Measurements from ENCODE around the gene ELOF1. TPM values are rescaled to one million over a fixed set of nuclear protein-coding genes. Genes with fewer than 3 reads are reported as not detected.

Gene ELOF1
- total RNA-seq, 2 donors from 2014 or later = 17.1 to 32.5 TPM

- no peak for DNase-seq (ENCODE audit: low spot score)
- Histone ChIP-seq H3K4me1 (peaks cover 0 to 24% of the 10 kb centered on the region in 2 donors), H3K9me3 (no peaks in the 10 kb centered on the region), H3K36me3 (no peaks in the 10 kb centered on the region), H3K27ac (peak overlapping the region; percentile 90 to 94), H3K4me3 (no peak overlapping the region), H3K27me3 (no peaks in the 10 kb centered on the region)
- no peak for TF ChIP-seq CTCF (IDR thresholded peaks at IDR 0.05)
Measured at GRCh38 chr19:11534948-11535347, 24.1 kb downstream of the ELOF1 start.

GRCh38 chr19:11534538-11534937 lies 24.5 kb downstream of the ELOF1 start:
- Histone ChIP-seq H3K9me3 (no peaks in the 10 kb centered on the region), H3K4me1 (peaks cover 0 to 21% of the 10 kb centered on the region in 2 donors), H3K4me3 (no peak overlapping the region), H3K36me3 (no peaks in the 10 kb centered on the region), H3K27ac (peak overlapping the region; percentile 90 to 94), H3K27me3 (no peaks in the 10 kb centered on the region)
- no peak for TF ChIP-seq CTCF (IDR thresholded peaks at IDR 0.05)
- DNase-seq (ENCODE audit: low spot score) = no peak

GRCh38 chr19:11530432-11530831 lies 28.6 kb downstream of the ELOF1 start:
- H3K36me3 ChIP-seq = no peaks in the 10 kb centered on the region
- H3K27me3 ChIP-seq = no peaks in the 10 kb centered on the region
- DNase-seq (ENCODE audit: low spot score) = peak; percentile 85
- no peak overlapping the region for H3K4me3 ChIP-seq
- peak overlapping the region in 1 of 2 donors; percentile 81 for H3K27ac ChIP-seq
- peaks cover 0 to 30% of the 10 kb centered on the region in 2 donors for H3K4me1 ChIP-seq
- H3K9me3 ChIP-seq = no peaks in the 10 kb centered on the region
- TF ChIP-seq CTCF (IDR thresholded peaks at IDR 0.05) = peak in 1 of 2 donors; percentile 51

GRCh38 chr19:11528551-11529341 lies 30.3 kb downstream of the ELOF1 start, which contains the start of gene ECSIT:
Gene ECSIT, minus strand, starts transcription at chr19:11529134. Its CDS starts 9,964 bp downstream, at chr19:11519170.
- H3K27ac ChIP-seq = peak within 1 kb of the TSS; percentile 81 to 90
- H3K4me1 ChIP-seq = peaks cover 0 to 23% of the 10 kb centered on the region in 2 donors
- no peaks in the 10 kb centered on the region for H3K36me3 ChIP-seq
- peak within 1 kb of the TSS; percentile 57 to 87 for H3K4me3 ChIP-seq
- peak; percentile 99 for DNase-seq (ENCODE audit: low spot score)
- TF ChIP-seq CTCF (IDR thresholded peaks at IDR 0.05) = no peak
- H3K27me3 ChIP-seq = no peaks in the 10 kb centered on the region
- no peaks in the 10 kb centered on the region for H3K9me3 ChIP-seq

GRCh38 chr19:11519138-11519537 lies 39.9 kb downstream of the ELOF1 start:
- Histone ChIP-seq H3K4me1 (no peaks in the 10 kb centered on the region), H3K27me3 (no peaks in the 10 kb centered on the region), H3K4me3 (no peak overlapping the region), H3K27ac (no peak overlapping the region), H3K9me3 (no peaks in the 10 kb centered on the region), H3K36me3 (peaks cover 38% of the 10 kb centered on the region)
- no peak for TF ChIP-seq CTCF (IDR thresholded peaks at IDR 0.05)
- no peak for DNase-seq (ENCODE audit: low spot score)

All from right atrium auricular region (tissue), 2 donors.